ENCODE data around the gene MRPS6. TPM values are rescaled to one million over a fixed set of nuclear protein-coding genes. Genes with fewer than 3 reads are reported as not detected.

Gene MRPS6
- total and polyA plus RNA-seq, 4 donors: 12.1 to 83.0 (median 17.0) TPM

GRCh38 chr21:34156957-34157356 is 83.6 kb downstream of the MRPS6 start (continued):
- TF ChIP-seq ZBTB33 (IDR thresholded peaks at IDR 0.05) (no peak), JUND (IDR thresholded peaks at IDR 0.05) (no peak), REST (IDR thresholded peaks at IDR 0.05) (no peak), RAD21 (IDR thresholded peaks at IDR 0.05) (peak in 1 of 2 donors; percentile 9)

- TF ChIP-seq HNF4A (conservative IDR thresholded peaks at IDR 0.05): peak; percentile 58 to 60
- peak; percentile 51 for TF ChIP-seq SP1 (IDR thresholded peaks at IDR 0.05)
- no peak for TF ChIP-seq EGR1 (IDR thresholded peaks at IDR 0.05; ENCODE audit: low read depth in 2 of 2)
- no peak for TF ChIP-seq MAX (IDR thresholded peaks at IDR 0.05)
- peak in 1 of 2 donors; percentile 38 for TF ChIP-seq RXRA (IDR thresholded peaks at IDR 0.05)
- peak; percentile 23 for TF ChIP-seq YY1 (IDR thresholded peaks at IDR 0.05)
- no peak for TF ChIP-seq HNF4G (IDR thresholded peaks at IDR 0.05)
- peak in 1 of 2 donors; percentile 2 for TF ChIP-seq RAD21 (IDR thresholded peaks at IDR 0.05)
- Histone ChIP-seq H3K9me3 (ENCODE audit: control insufficient read depth in 4 of 4, low read length in 3 of 4) (no peaks in the 10 kb centered on the region), H3K27me3 (ENCODE audit: control insufficient read depth in 4 of 4, insufficient read depth in 4 of 4, low read length in 3 of 4) (no peaks in the 10 kb centered on the region), H3K27ac (ENCODE audit: low read depth in 1 of 2, low read length in 2 of 2) (peak overlapping the region; percentile 44 to 81), H3K36me3 (ENCODE audit: control insufficient read depth in 4 of 4, insufficient read depth in 3 of 4, low read depth in 1 of 4, low read length in 3 of 4) (no peaks in the 10 kb centered on the region), H3K4me3 (ENCODE audit: low read depth in 1 of 3, low read length in 3 of 3) (no peak overlapping the region), H3K4me1 (ENCODE audit: control insufficient read depth in 4 of 4, insufficient read depth in 4 of 4, low read length in 3 of 4) (peaks cover 0 to 21% (median 13%) of the 10 kb centered on the region in 4 donors), H3K9ac (ENCODE audit: low read depth in 1 of 2, low read length in 2 of 2) (peak overlapping the region in 1 of 2 donors; percentile 7)
- DNase-seq (ENCODE audit: low spot score): no peak
- WGBS: 41% methylated on average over 2 of the region's 2 CpGs
Measured at GRCh38 chr21:34157521-34157920, 84.1 kb downstream of the MRPS6 start.

GRCh38 chr21:34158866-34159835 is 85.8 kb downstream of the MRPS6 start:
- Histone ChIP-seq H3K9me3 (ENCODE audit: control insufficient read depth in 4 of 4, low read length in 3 of 4) (no peaks in the 10 kb centered on the region), H3K36me3 (ENCODE audit: control insufficient read depth in 4 of 4, insufficient read depth in 3 of 4, low read depth in 1 of 4, low read length in 3 of 4) (no peaks in the 10 kb centered on the region), H3K4me1 (ENCODE audit: control insufficient read depth in 4 of 4, insufficient read depth in 4 of 4, low read length in 3 of 4) (peaks cover 0 to 21% (median 13%) of the 10 kb centered on the region in 4 donors), H3K27ac (ENCODE audit: low read depth in 1 of 2, low read length in 2 of 2) (peak overlapping the region in 1 of 2 donors; percentile 22), H3K4me3 (ENCODE audit: low read depth in 1 of 3, low read length in 3 of 3) (no peak overlapping the region), H3K9ac (ENCODE audit: low read depth in 1 of 2, low read length in 2 of 2) (no peak overlapping the region), H3K27me3 (ENCODE audit: control insufficient read depth in 4 of 4, insufficient read depth in 4 of 4, low read length in 3 of 4) (no peaks in the 10 kb centered on the region)
- DNase-seq (ENCODE audit: low spot score): no peak
- WGBS: 92% methylated on average over 36 of the region's 36 CpGs
- TF ChIP-seq HNF4A (conservative IDR thresholded peaks at IDR 0.05): no peak
- TF ChIP-seq RAD21 (IDR thresholded peaks at IDR 0.05): no peak
- TF ChIP-seq REST (IDR thresholded peaks at IDR 0.05): no peak
- no peak for TF ChIP-seq GABPA (IDR thresholded peaks at IDR 0.05 in 1 of 2, conservative IDR thresholded peaks at IDR 0.05 in 1 of 2)
- TF ChIP-seq FOXA1 (IDR thresholded peaks at IDR 0.05): no peak
- no peak for TF ChIP-seq ATF3 (IDR thresholded peaks at IDR 0.05)
- no peak for TF ChIP-seq SP1 (IDR thresholded peaks at IDR 0.05)
- TF ChIP-seq RXRA (IDR thresholded peaks at IDR 0.05): no peak
- no peak for TF ChIP-seq YY1 (IDR thresholded peaks at IDR 0.05)
- TF ChIP-seq MAX (IDR thresholded peaks at IDR 0.05): no peak
- no peak for TF ChIP-seq NR2F2 (IDR thresholded peaks at IDR 0.05)
- TF ChIP-seq HNF4G (IDR thresholded peaks at IDR 0.05): no peak
- TF ChIP-seq JUND (IDR thresholded peaks at IDR 0.05): no peak
- no peak for TF ChIP-seq EGR1 (IDR thresholded peaks at IDR 0.05; ENCODE audit: low read depth in 2 of 2)

Data from liver (tissue), 9 donors.